A549 treated with AZD9567 at 1 μM for 4 hours (cell line): Measurements from ENCODE around the gene OR7C1. TPM values are rescaled to one million over a fixed set of nuclear protein-coding genes. Genes with fewer than 3 reads are reported as not detected.

Experiments used
- total RNA-seq: library from RNA; stranded (reverse); fragments of 200-300 nt; extraction: Qiagen RNA extraction; gene quantifications from 5 replicates; pipeline ENCODE4 v1.2.3, GENCODE V29; 2022; ENCODE audit not compliant: insufficient read depth

The OR7C1 gene
- total RNA-seq = not detected in 5 replicates

GRCh38 chr19:14835011-14835410 lies at the start of gene OR7C1, which contains the start of gene OR7A5:
TSS of gene OR7C1 (minus strand) at chr19:14835185. CDS start at chr19:14800136, 35,049 bp downstream.
TSS of gene OR7A5 (minus strand) at chr19:14835185. CDS start at chr19:14828241, 6,944 bp downstream.

GRCh38 chr19:14848822-14849221 lies 13.8 kb upstream of the OR7C1 start, which contains the start of gene OR7A10:
TSS of gene OR7A10 (minus strand) at chr19:14848922. CDS start at chr19:14841877, 7,045 bp downstream.

DNA sequence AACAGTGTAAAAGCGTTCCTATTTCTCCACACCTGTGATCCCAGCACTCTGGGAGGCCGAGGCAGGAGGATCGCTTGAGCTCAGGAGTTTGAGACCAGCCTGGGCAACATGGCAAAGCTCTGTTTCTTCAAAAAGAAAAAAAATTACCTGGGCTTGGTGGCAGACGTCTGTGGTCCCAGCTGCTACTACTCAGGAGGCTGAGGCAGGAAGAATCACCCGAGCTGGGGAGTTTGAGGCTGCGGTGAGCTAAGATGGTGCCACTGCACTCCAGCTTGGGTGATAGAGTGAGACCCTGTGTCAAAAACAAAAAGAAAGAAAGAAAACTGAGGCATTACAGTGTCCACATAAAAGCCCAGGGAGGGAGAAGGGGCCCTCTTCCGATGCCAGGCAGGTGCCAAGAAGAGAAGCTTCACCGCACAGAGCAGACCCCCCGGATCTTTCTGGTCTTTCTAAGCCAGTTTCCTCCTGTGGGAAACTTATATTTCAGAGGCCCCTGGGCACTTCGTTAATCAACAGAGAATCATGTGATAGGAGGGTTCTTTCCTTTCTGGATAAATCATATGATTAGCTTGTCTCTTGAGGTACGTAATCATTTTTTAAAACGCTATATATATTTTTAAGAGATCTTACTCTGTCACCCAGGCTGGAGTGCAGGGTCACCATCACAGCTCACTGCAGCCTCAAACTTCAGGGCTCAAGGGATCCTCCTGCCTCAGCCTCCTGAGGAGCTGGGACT lies 56.7 kb downstream of the OR7C1 start, which contains the start of gene ADGRE2:
Gene ADGRE2, minus strand, starts transcription at position 451 of the 736 bp plus-strand sequence. CDS start 1,804 bp downstream, outside the sequence.

Other genes with a start within 250 kb of the OR7C1 start
- gene ADGRE3, start 160.3 kb downstream of the OR7C1 start, total RNA-seq = not detected in 5 replicates
- gene ZNF333, start 145.1 kb downstream of the OR7C1 start, total RNA-seq = 0.77 to 3.7 TPM (median 3.3 TPM) in 5 replicates
- 0.71 to 1.1 TPM (median 0.85 TPM) in 4 of 5 replicates, not detected in the other for gene ADGRE2, start 56.6 kb downstream of the OR7C1 start, total RNA-seq
- gene OR7A5, start within 50 bp of the OR7C1 start, total RNA-seq = not detected in 5 replicates
- not detected in 5 replicates for gene OR7A10, start 13.7 kb upstream of the OR7C1 start, total RNA-seq
- not detected in 5 replicates for gene OR7A17, start 50.9 kb upstream of the OR7C1 start, total RNA-seq
- not detected in 5 replicates for gene OR7C2, start 106.3 kb upstream of the OR7C1 start, total RNA-seq
- gene SLC1A6, start 144.7 kb upstream of the OR7C1 start, total RNA-seq = not detected in 5 replicates
- gene CASP14, start 214.3 kb upstream of the OR7C1 start, total RNA-seq = not detected in 5 replicates
- not detected in 5 replicates for gene OR1I1, start 247.0 kb upstream of the OR7C1 start, total RNA-seq